ENCODE data around the gene CASK. TPM values are rescaled to one million over a fixed set of nuclear protein-coding genes. Genes with fewer than 3 reads are reported as not detected.

Gene CASK
- total RNA-seq, 1 experiment from 2014 or later, result 163 TPM

DNA sequence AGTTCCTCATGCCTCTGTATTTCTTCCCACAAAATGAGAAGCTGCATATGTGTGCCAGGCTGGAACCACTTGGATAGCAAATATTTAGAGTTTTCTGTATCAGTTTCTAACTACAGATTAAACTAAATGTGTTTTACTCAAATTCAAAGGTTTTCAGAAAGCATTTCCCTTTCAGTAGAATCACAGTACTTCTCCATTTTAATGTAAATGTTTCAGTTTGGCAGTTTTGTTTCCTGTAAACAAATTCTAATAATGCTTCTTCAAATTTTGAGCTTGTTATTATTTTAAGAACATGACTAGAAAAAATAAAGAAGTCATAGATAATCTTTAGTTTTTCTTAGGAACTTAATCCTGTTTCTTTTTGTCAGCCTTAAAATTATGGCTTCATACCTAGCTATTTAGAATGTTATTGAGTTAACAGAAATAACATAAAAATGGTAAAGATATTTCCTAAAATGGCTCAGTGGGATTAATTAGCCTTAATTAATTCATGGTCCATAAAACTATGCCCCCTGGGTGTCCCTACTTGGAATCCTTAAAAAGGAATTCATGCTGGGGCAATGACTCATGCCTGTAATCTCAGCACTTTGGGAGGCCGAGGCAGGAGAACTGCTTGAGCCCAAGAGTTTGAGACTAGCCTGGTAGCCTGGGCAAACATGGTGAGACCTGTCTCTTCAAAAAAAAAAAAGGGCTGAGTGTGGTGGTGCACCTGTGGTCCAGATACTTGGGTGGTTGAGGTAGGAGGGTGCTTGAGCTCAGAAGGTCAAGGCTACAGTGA lies 318.4 kb downstream of the CASK start:
- no peak overlapping the region for H3K27ac Mint-ChIP-seq (ENCODE audit: unreplicated experiment)
- no peak overlapping the region for H3K4me3 ChIP-seq (ENCODE audit: low read depth, low read length)
- H3K27me3 Mint-ChIP-seq (ENCODE audit: insufficient read depth, unreplicated experiment), result no peaks in the 10 kb centered on the region
- no peaks in the 10 kb centered on the region for H3K9me3 Mint-ChIP-seq (ENCODE audit: unreplicated experiment)
- CTCF ChIA-PET, result no interaction called here
- no peak for DNase-seq
- intact Hi-C loops (cut with micrococcal nuclease; ENCODE audit: unreplicated experiment), result no loop called here
- POLR2A ChIA-PET, result no interaction called here
- peaks cover 27% of the 10 kb centered on the region for H3K36me3 Mint-ChIP-seq (ENCODE audit: insufficient read depth, unreplicated experiment)
- no peaks in the 10 kb centered on the region; the same call in 1 of the 2 replicates for H3K4me1 ChIP-seq
- BruUV-seq (replicated peaks), result no TSS peak
- H3K36me3 ChIP-seq (ENCODE audit: control insufficient read depth, insufficient read depth, low read length), result no peaks in the 10 kb centered on the region; the same call in 1 of the 2 replicates
- no peaks in the 10 kb centered on the region for H3K9me3 ChIP-seq
- no peak overlapping the region for H3K4me3 Mint-ChIP-seq (ENCODE audit: unreplicated experiment)
- H3K4me1 Mint-ChIP-seq (ENCODE audit: low read depth, unreplicated experiment), result no peaks in the 10 kb centered on the region
- H3K27me3 ChIP-seq (replicated peaks; ENCODE audit: control insufficient read depth, insufficient read depth, low read length), result no peaks in the 10 kb centered on the region
- TF ChIP-seq, protein P1, sequence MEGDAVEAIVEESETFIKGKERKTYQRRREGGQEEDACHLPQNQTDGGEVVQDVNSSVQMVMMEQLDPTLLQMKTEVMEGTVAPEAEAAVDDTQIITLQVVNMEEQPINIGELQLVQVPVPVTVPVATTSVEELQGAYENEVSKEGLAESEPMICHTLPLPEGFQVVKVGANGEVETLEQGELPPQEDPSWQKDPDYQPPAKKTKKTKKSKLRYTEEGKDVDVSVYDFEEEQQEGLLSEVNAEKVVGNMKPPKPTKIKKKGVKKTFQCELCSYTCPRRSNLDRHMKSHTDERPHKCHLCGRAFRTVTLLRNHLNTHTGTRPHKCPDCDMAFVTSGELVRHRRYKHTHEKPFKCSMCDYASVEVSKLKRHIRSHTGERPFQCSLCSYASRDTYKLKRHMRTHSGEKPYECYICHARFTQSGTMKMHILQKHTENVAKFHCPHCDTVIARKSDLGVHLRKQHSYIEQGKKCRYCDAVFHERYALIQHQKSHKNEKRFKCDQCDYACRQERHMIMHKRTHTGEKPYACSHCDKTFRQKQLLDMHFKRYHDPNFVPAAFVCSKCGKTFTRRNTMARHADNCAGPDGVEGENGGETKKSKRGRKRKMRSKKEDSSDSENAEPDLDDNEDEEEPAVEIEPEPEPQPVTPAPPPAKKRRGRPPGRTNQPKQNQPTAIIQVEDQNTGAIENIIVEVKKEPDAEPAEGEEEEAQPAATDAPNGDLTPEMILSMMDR (IDR thresholded peaks at IDR 0.05; ENCODE audit: insufficient read depth in 1 of 2, low read depth in 1 of 2, low read length in 1 of 2, severe bottlenecking in 1 of 2, unreplicated experiment in 1 of 2), result no peak

- intact Hi-C loops (cut with micrococcal nuclease; ENCODE audit: unreplicated experiment), result no loop called here
- POLR2A ChIA-PET, result no interaction called here
- no peak overlapping the region for H3K4me3 ChIP-seq (ENCODE audit: low read depth, low read length)
- no peak for DNase-seq
- H3K27me3 ChIP-seq (replicated peaks; ENCODE audit: control insufficient read depth, insufficient read depth, low read length), result no peaks in the 10 kb centered on the region
- no peaks in the 10 kb centered on the region for H3K9me3 ChIP-seq
- TF ChIP-seq, protein P1 (IDR thresholded peaks at IDR 0.05; ENCODE audit: insufficient read depth in 1 of 2, low read depth in 1 of 2, low read length in 1 of 2, severe bottlenecking in 1 of 2, unreplicated experiment in 1 of 2), result no peak
- Mint-ChIP-seq H3K36me3 (ENCODE audit: insufficient read depth, unreplicated experiment) (peaks cover 19% of the 10 kb centered on the region), H3K27ac (ENCODE audit: unreplicated experiment) (no peak overlapping the region), H3K27me3 (ENCODE audit: insufficient read depth, unreplicated experiment) (no peaks in the 10 kb centered on the region), H3K9me3 (ENCODE audit: unreplicated experiment) (no peaks in the 10 kb centered on the region), H3K4me1 (ENCODE audit: low read depth, unreplicated experiment) (no peaks in the 10 kb centered on the region), H3K4me3 (ENCODE audit: unreplicated experiment) (no peak overlapping the region)
- CTCF ChIA-PET, result no interaction called here
- no TSS peak for BruUV-seq (replicated peaks)
- H3K36me3 ChIP-seq (ENCODE audit: control insufficient read depth, insufficient read depth, low read length), result no peaks in the 10 kb centered on the region; the same call in 1 of the 2 replicates
- no peaks in the 10 kb centered on the region; the same call in 1 of the 2 replicates for H3K4me1 ChIP-seq
These were observed 319.2 kb downstream of the CASK start for GRCh38 chrX:41604177-41604576.

DNA sequence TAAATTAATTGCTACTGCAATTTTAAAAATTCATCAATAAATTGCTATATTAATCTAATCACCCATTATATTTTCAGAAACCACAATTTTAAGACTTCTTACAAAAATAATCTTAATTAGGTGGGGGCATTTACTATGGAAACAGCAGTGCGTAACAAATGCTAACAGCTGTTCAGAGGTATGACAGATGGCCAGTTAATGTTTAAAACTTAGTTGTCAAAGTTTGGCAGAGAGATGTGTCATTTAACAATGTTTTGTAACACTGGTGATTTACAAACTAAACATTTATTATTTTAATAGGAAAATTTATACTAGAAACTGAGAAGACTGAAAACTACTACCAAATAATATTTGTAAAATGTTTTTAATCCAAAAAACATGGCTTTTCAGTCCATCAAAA lies 319.8 kb downstream of the CASK start:
- Mint-ChIP-seq H3K27me3 (ENCODE audit: insufficient read depth, unreplicated experiment) (no peaks in the 10 kb centered on the region), H3K4me1 (ENCODE audit: low read depth, unreplicated experiment) (no peaks in the 10 kb centered on the region), H3K9me3 (ENCODE audit: unreplicated experiment) (no peaks in the 10 kb centered on the region), H3K27ac (ENCODE audit: unreplicated experiment) (no peak overlapping the region), H3K4me3 (ENCODE audit: unreplicated experiment) (no peak overlapping the region), H3K36me3 (ENCODE audit: insufficient read depth, unreplicated experiment) (peaks cover 17% of the 10 kb centered on the region)
- Histone ChIP-seq H3K4me3 (ENCODE audit: low read depth, low read length) (no peak overlapping the region), H3K27me3 (replicated peaks; ENCODE audit: control insufficient read depth, insufficient read depth, low read length) (no peaks in the 10 kb centered on the region), H3K36me3 (ENCODE audit: control insufficient read depth, insufficient read depth, low read length) (no peaks in the 10 kb centered on the region; the same call in 1 of the 2 replicates), H3K9me3 (no peaks in the 10 kb centered on the region), H3K4me1 (no peaks in the 10 kb centered on the region; the same call in 1 of the 2 replicates)
- TF ChIP-seq, protein P1 (IDR thresholded peaks at IDR 0.05; ENCODE audit: insufficient read depth in 1 of 2, low read depth in 1 of 2, low read length in 1 of 2, severe bottlenecking in 1 of 2, unreplicated experiment in 1 of 2), result no peak
- ChIA-PET POLR2A (no interaction called here), CTCF (no interaction called here)
- intact Hi-C loops (cut with micrococcal nuclease; ENCODE audit: unreplicated experiment), result no loop called here
- no peak for DNase-seq
- BruUV-seq (replicated peaks), result no TSS peak
